NCI-H1417 (cell line): ENCODE data around the gene LDLRAP1.
A peak's percentile ranks its signal among the peaks of the same experiment; 100 is the strongest.
"Not testable (repeated sequence)": the region's sequence is repeated elsewhere in the genome, so short reads cannot be mapped to it uniquely, and the experiment has no call there.

ENCODE experiments used
- DNase-seq, 3 experiments: peaks; one replicate each; lab custom pipeline; 2025; lab: John Stamatoyannopoulos, UW

LDLRAP1 gene

GRCh38 chr1:25577134-25577920, 33.9 kb downstream of the LDLRAP1 start:
- DNase-seq, result peak in 2 of 3 experiments; percentile 14 to 15

- no peak for DNase-seq
Observed at GRCh38 chr1:25579292-25580252, 36.2 kb downstream of the LDLRAP1 start.

GRCh38 chr1:25580927-25581326, 37.5 kb downstream of the LDLRAP1 start:
- DNase-seq, result no peak

- no peak for DNase-seq
Observed at GRCh38 chr1:25581764-25582163, 38.4 kb downstream of the LDLRAP1 start.

GRCh38 chr1:25583519-25584370, 40.3 kb downstream of the LDLRAP1 start:
- no peak for DNase-seq

GRCh38 chr1:25586181-25586588, 42.8 kb downstream of the LDLRAP1 start:
- no peak for DNase-seq

- no peak for DNase-seq
Observed at GRCh38 chr1:25587290-25587689, 43.9 kb downstream of the LDLRAP1 start.

GRCh38 chr1:25588224-25588623, 44.8 kb downstream of the LDLRAP1 start:
- not testable (repeated sequence) for DNase-seq

- not testable (repeated sequence) for DNase-seq
Observed at GRCh38 chr1:25588786-25589185, 45.4 kb downstream of the LDLRAP1 start.

- no peak for DNase-seq
Observed at GRCh38 chr1:25590096-25590824, 46.9 kb downstream of the LDLRAP1 start.

GRCh38 chr1:25593861-25594260, 50.5 kb downstream of the LDLRAP1 start:
- no peak for DNase-seq

GRCh38 chr1:25594971-25595370, 51.6 kb downstream of the LDLRAP1 start:
- DNase-seq, result no peak

- DNase-seq, result not testable (repeated sequence)
Observed at GRCh38 chr1:25596641-25597040, 53.2 kb downstream of the LDLRAP1 start.

GRCh38 chr1:25598879-25599278, 55.5 kb downstream of the LDLRAP1 start:
- DNase-seq, result no peak

- no peak for DNase-seq
Observed at GRCh38 chr1:25599969-25600610, 56.7 kb downstream of the LDLRAP1 start.

GRCh38 chr1:25600971-25601699, 57.7 kb downstream of the LDLRAP1 start:
- DNase-seq, result peak in 2 of 3 experiments; percentile 10 to 23

GRCh38 chr1:25603779-25604538, 60.6 kb downstream of the LDLRAP1 start:
- not testable (repeated sequence) for DNase-seq

- no peak for DNase-seq
Observed at GRCh38 chr1:25607123-25607522, 63.7 kb downstream of the LDLRAP1 start.
